Amygdala (tissue), 56 donors: ENCODE measurements around the gene CCDC179.

Experiments used
- DNase-seq, 56 donors: peaks; one replicate each; lab custom pipeline; 2025; lab: John Stamatoyannopoulos, UW

CCDC179 gene

DNA sequence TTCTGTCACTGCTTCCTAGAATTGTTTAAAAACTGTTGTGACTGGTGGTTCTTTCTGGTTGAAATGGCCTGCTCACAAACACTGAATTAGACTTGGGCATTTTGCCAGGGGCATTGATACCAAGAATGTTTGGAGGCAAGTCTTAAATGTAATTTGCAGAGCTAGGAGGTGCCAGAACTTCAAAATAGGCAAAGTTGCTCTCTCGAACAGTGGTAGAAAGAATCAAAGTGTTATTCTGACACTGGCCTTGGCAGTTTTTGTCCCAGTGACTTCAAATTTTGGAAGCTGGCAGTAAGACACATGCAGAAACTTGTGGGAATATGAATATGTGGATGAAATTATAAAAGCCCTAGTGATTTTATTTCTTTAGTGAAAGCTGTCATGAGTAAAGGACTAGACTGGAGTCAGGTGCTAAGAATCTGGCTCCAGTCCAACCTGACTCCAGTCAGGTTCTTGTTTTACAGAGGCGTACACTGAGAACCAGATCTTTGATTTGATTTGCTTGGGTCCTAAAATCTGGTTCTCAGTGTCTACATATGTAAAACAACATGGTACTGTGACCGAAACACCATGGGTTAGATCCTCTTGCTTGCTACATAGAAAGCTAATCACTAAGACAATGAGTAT lies 51.6 kb downstream of the CCDC179 start:
- DNase-seq, result peak in 5 of 56 donors; percentile 1 to 21 (median 7)

DNA sequence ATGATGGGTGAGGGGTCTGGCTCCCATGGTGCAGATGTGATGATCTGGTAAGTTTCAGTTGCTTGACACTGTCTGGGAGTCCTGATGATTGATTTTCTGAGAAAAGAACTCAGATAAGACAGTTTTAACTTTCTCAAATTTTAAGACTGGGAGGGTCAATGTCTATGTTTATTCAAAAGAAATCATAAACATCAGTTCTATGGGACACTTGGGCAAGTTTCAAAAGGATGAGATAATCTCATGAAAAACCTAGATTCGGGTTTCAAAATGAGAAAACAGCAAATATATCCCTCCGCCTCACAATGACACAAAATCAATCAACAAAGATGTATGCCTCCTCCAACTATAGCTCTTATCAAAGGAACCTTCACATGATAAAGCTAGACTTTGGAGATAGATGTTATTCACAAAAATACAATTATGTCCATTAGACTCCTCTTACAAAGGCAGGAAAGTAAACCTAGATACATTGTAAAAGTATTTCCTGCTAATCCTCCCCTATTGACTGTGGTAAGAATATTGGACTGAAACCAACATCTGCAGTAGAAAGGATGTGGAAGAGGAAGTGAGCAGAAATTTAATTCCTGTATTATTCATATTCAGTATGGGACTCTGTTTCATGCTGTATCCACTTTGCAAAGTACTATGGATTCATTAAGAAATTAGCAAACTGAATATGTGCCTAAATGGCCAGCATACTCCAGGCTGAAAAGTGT lies 52.3 kb downstream of the CCDC179 start:
- DNase-seq, result no peak

DNA sequence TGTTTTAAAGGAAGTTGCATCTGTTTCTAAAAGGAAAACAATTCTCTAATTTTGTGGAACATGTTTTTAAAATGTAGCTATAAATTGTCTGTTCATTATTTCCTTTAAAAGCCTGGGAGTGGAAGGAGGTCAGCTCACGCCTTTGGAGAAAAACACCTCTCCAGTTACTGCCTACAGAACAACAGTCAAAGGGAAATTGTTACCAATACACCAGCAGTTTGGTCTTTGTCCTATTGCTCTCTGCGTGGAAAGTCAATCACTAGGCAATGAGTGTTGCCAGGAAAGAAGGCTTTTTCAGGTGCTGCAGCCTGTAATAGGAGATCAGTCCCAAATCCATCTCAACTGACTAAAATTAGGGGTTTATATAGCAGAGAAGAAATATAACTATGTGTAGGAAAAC lies 52.9 kb downstream of the CCDC179 start:
- DNase-seq, result no peak

DNA sequence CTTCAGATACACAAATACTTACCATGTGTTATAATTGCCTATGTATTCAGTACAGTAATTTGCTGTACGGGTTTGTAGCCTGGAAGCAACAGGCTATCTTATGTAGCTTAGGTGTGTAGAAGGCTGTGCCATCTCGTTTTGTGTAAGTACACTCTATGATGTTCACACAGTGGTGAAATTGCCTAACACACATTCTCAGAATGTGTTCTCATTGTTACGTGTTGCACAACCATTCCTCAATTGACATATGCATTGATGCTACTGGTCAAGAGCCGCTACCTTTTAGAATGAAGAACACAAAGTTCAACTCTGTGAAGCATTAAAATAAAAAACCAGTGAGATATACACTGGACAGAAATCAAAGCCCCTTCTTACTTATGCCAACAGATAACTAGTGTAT lies 57.4 kb downstream of the CCDC179 start:
- no peak for DNase-seq

DNA sequence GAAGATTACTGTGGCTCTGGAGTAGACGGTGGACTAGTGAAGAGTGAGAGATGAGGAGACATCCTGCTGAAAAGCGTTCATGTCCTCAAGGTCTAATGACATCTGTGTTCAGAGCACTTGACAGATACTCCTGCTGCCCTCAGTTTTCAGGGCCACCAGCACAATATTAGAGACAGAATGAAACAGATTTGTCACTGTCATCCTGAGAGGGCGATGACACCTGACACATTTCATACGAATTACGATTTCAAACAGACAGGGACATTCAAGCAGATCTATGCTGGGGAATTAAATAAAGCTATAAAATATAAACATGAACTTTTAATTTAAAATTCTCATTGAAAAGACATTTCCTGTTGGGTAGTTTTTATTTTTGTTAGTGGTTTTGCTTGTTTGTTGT lies 59.8 kb downstream of the CCDC179 start:
- DNase-seq, result no peak

DNA sequence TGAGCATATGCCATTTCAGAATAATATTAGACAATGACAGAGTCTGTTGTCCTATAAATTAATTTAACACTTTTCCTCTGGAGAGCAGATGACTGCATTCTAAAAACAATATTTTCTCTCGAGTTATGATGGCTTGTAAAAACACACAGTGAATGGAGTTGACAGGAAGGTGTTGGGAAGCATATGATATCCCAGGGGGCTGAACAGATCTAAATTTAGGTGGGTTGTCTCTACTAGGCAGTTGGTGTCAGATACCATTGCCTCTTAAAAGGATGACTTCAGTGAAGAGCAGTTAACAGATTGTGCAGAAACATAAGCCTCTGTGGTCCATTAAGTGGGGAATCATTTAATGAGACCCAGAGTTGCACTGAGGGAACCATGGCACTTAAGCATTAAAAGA lies 61.4 kb downstream of the CCDC179 start:
- no peak for DNase-seq

DNA sequence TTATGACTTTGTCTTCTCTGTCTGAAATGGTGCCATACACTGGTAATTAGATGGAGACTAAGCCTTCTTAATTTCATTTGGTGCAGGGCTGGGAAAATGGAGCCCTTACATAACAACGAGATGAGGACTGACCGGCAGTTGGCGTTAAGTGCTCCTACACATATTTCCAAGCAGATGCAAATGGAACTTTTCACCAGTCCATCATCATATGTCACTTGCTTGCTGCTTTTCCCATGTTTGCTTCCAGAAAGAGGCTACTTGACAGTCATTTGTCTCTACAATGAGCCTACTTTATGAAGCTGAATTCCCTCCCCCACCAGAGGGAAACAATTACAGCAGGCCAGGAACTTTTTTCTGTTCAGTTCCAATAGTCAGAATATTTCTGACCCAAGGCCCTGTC lies 63.2 kb downstream of the CCDC179 start:
- peak in 1 of 56 donors; percentile 6 for DNase-seq
